Measurements from ENCODE around the gene NEDD4L.

DNA sequence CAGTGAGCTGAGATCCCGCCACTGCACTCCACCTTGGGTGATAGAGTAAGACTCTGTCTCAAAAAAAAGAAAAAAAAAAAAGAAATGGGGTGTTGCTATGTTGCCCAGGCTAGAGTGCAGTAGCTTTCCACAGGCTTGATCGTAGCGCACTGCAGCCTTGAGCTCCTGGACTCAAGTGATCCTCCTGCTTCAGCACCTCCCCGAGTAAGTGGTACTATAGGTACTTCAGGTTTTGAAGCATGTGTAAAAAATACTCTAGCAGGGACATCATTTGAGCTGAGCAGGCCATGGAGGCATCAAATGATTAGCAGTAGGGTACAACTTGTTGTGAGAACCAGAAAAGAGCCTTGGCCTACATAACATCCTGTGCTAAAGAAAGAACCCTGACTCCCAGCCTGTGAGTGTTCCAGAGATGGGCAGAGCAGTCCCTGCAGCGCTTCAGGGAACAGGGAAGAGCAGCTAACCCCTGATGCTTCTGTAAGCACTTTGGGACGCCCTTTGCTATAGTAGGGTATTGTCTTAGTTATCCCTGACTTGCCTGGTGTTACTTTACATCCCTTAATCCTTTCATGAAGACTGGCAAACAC is 119.1 kb downstream of the NEDD4L start:
- TF ChIP-seq EZH2 (IDR thresholded peaks at IDR 0.05; ENCODE audit: low read depth, unreplicated experiment) (no peak), POLR2AphosphoS5 (IDR thresholded peaks at IDR 0.05; ENCODE audit: low read depth) (no peak), EZH2phosphoT487 (IDR thresholded peaks at IDR 0.05; ENCODE audit: unreplicated experiment) (no peak), NANOG (IDR thresholded peaks at IDR 0.05; ENCODE audit: borderline replicate concordance) (no peak)
- TF ChIP-seq, protein P1, sequence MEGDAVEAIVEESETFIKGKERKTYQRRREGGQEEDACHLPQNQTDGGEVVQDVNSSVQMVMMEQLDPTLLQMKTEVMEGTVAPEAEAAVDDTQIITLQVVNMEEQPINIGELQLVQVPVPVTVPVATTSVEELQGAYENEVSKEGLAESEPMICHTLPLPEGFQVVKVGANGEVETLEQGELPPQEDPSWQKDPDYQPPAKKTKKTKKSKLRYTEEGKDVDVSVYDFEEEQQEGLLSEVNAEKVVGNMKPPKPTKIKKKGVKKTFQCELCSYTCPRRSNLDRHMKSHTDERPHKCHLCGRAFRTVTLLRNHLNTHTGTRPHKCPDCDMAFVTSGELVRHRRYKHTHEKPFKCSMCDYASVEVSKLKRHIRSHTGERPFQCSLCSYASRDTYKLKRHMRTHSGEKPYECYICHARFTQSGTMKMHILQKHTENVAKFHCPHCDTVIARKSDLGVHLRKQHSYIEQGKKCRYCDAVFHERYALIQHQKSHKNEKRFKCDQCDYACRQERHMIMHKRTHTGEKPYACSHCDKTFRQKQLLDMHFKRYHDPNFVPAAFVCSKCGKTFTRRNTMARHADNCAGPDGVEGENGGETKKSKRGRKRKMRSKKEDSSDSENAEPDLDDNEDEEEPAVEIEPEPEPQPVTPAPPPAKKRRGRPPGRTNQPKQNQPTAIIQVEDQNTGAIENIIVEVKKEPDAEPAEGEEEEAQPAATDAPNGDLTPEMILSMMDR (conservative IDR thresholded peaks at IDR 0.05; ENCODE audit: low read depth in 2 of 2): no peak
- TF ChIP-seq, protein P2, sequence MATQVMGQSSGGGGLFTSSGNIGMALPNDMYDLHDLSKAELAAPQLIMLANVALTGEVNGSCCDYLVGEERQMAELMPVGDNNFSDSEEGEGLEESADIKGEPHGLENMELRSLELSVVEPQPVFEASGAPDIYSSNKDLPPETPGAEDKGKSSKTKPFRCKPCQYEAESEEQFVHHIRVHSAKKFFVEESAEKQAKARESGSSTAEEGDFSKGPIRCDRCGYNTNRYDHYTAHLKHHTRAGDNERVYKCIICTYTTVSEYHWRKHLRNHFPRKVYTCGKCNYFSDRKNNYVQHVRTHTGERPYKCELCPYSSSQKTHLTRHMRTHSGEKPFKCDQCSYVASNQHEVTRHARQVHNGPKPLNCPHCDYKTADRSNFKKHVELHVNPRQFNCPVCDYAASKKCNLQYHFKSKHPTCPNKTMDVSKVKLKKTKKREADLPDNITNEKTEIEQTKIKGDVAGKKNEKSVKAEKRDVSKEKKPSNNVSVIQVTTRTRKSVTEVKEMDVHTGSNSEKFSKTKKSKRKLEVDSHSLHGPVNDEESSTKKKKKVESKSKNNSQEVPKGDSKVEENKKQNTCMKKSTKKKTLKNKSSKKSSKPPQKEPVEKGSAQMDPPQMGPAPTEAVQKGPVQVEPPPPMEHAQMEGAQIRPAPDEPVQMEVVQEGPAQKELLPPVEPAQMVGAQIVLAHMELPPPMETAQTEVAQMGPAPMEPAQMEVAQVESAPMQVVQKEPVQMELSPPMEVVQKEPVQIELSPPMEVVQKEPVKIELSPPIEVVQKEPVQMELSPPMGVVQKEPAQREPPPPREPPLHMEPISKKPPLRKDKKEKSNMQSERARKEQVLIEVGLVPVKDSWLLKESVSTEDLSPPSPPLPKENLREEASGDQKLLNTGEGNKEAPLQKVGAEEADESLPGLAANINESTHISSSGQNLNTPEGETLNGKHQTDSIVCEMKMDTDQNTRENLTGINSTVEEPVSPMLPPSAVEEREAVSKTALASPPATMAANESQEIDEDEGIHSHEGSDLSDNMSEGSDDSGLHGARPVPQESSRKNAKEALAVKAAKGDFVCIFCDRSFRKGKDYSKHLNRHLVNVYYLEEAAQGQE (IDR thresholded peaks at IDR 0.05; ENCODE audit: unreplicated experiment): no peak
- TF ChIP-seq, protein P3, sequence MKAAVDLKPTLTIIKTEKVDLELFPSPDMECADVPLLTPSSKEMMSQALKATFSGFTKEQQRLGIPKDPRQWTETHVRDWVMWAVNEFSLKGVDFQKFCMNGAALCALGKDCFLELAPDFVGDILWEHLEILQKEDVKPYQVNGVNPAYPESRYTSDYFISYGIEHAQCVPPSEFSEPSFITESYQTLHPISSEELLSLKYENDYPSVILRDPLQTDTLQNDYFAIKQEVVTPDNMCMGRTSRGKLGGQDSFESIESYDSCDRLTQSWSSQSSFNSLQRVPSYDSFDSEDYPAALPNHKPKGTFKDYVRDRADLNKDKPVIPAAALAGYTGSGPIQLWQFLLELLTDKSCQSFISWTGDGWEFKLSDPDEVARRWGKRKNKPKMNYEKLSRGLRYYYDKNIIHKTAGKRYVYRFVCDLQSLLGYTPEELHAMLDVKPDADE (IDR thresholded peaks at IDR 0.05): no peak
- TF ChIP-seq, protein P4, sequence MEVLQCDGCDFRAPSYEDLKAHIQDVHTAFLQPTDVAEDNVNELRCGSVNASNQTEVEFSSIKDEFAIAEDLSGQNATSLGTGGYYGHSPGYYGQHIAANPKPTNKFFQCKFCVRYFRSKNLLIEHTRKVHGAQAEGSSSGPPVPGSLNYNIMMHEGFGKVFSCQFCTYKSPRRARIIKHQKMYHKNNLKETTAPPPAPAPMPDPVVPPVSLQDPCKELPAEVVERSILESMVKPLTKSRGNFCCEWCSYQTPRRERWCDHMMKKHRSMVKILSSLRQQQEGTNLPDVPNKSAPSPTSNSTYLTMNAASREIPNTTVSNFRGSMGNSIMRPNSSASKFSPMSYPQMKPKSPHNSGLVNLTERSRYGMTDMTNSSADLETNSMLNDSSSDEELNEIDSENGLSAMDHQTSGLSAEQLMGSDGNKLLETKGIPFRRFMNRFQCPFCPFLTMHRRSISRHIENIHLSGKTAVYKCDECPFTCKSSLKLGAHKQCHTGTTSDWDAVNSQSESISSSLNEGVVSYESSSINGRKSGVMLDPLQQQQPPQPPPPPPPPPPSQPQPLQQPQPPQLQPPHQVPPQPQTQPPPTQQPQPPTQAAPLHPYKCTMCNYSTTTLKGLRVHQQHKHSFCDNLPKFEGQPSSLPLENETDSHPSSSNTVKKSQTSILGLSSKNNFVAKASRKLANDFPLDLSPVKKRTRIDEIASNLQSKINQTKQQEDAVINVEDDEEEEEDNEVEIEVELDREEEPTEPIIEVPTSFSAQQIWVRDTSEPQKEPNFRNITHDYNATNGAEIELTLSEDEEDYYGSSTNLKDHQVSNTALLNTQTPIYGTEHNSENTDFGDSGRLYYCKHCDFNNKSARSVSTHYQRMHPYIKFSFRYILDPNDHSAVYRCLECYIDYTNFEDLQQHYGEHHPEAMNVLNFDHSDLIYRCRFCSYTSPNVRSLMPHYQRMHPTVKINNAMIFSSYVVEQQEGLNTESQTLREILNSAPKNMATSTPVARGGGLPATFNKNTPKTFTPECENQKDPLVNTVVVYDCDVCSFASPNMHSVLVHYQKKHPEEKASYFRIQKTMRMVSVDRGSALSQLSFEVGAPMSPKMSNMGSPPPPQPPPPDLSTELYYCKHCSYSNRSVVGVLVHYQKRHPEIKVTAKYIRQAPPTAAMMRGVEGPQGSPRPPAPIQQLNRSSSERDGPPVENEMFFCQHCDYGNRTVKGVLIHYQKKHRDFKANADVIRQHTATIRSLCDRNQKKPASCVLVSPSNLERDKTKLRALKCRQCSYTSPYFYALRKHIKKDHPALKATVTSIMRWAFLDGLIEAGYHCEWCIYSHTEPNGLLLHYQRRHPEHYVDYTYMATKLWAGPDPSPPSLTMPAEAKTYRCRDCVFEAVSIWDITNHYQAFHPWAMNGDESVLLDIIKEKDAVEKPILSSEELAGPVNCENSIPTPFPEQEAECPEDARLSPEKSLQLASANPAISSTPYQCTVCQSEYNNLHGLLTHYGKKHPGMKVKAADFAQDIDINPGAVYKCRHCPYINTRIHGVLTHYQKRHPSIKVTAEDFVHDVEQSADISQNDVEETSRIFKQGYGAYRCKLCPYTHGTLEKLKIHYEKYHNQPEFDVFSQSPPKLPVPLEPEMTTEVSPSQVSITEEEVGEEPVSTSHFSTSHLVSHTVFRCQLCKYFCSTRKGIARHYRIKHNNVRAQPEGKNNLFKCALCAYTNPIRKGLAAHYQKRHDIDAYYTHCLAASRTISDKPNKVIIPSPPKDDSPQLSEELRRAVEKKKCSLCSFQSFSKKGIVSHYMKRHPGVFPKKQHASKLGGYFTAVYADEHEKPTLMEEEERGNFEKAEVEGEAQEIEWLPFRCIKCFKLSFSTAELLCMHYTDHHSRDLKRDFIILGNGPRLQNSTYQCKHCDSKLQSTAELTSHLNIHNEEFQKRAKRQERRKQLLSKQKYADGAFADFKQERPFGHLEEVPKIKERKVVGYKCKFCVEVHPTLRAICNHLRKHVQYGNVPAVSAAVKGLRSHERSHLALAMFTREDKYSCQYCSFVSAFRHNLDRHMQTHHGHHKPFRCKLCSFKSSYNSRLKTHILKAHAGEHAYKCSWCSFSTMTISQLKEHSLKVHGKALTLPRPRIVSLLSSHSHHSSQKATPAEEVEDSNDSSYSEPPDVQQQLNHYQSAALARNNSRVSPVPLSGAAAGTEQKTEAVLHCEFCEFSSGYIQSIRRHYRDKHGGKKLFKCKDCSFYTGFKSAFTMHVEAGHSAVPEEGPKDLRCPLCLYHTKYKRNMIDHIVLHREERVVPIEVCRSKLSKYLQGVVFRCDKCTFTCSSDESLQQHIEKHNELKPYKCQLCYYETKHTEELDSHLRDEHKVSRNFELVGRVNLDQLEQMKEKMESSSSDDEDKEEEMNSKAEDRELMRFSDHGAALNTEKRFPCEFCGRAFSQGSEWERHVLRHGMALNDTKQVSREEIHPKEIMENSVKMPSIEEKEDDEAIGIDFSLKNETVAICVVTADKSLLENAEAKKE (CRISPR knock-in tag; IDR thresholded peaks at IDR 0.05): no peak
